H1 (cell line): ENCODE results near the gene RAB38. TPM values are rescaled to one million over a fixed set of nuclear protein-coding genes. Genes with fewer than 3 reads are reported as not detected.

Experiments used
- CTCF ChIA-PET: fragments of 300-600 bp; sonication (Branson Sonifier 250); formaldehyde crosslinking; loops from one replicate; lab custom pipeline; 2021; ENCODE audit not compliant: partially characterized antibody; lab: Charles Lee
- POLR2A ChIA-PET: fragments of 300-600 bp; sonication (Branson Sonifier 250); formaldehyde crosslinking; loops from one replicate; lab custom pipeline; 2021; ENCODE audit warnings: inconsistent platforms; ENCODE audit not compliant: partially characterized antibody; lab: Charles Lee
- DNase-seq, 2 experiments: peaks; one replicate each; pipeline versions ENCODE4 v3.0.0 to v3.0.0-alpha.2; 2010 to 2022; ENCODE audit warnings: low spot score in 2 of 2, low read depth in 1 of 2, mixed read lengths in 1 of 2
- FAIRE-seq: peaks from 2 replicates; lab custom pipeline; 2011; peaks lifted over from hg19 to GRCh38; lab: Jason Lieb, UNC
- H2AFZ ChIP-seq: 2 replicates; pipeline ENCODE4 v1.8.1; 2012; ENCODE audit warnings: low read length, inconsistent platforms
- H2AK5ac ChIP-seq: 2 replicates; pipeline ENCODE4 v1.6.1; 2013; ENCODE audit warnings: low read depth, low read length
- H2BK120ac ChIP-seq: replicated peaks from 2 replicates; pipeline ENCODE3; 2013; ENCODE audit warnings: low read depth, low read length, inconsistent platforms
- H2BK12ac ChIP-seq: 2 replicates; pipeline ENCODE4 v1.6.1; 2013; ENCODE audit warnings: low read depth, low read length
- H2BK15ac ChIP-seq: 2 replicates; pipeline ENCODE4 v1.6.1; 2013; ENCODE audit warnings: low read length
- H2BK20ac ChIP-seq: 2 replicates; pipeline ENCODE4 v1.6.1; 2013; ENCODE audit warnings: low read length
- H2BK5ac ChIP-seq: 2 replicates; pipeline ENCODE4 v1.6.1; 2013; ENCODE audit warnings: low read depth, low read length
- H3K14ac ChIP-seq: 2 replicates; pipeline ENCODE4 v1.6.1; 2013; ENCODE audit warnings: inconsistent platforms; ENCODE audit not compliant: insufficient read length
- H3K18ac ChIP-seq: 2 replicates; pipeline ENCODE4 v1.6.1; 2013; ENCODE audit warnings: low read length; ENCODE audit errors: extremely low read depth
- H3K23ac ChIP-seq: 2 replicates; pipeline ENCODE4 v1.6.1; 2013; ENCODE audit warnings: inconsistent platforms; ENCODE audit not compliant: insufficient read length
- H3K23me2 ChIP-seq: 2 replicates; pipeline ENCODE4 v1.6.1; 2013; ENCODE audit warnings: low read depth, low read length
- H3K27ac ChIP-seq: 2 replicates; pipeline ENCODE4 v1.6.1; 2011; ENCODE audit warnings: low read depth, low read length, inconsistent platforms
- H3K27me3 ChIP-seq, 4 experiments: replicated peaks in 1 of 4; 1 replicate in 1 of 4; 2 replicates in 3 of 4; pipeline versions ENCODE4 v1.6.1 to v1.8.1; 2011 to 2013; ENCODE audit warnings: low read length in 3 of 4, mild to moderate bottlenecking in 3 of 4, inconsistent platforms in 2 of 4, mixed read lengths in 2 of 4, moderate library complexity in 1 of 4; ENCODE audit not compliant: control insufficient read depth in 3 of 4, insufficient read depth in 3 of 4; ENCODE audit errors: extremely low read depth in 1 of 4
- H3K36me3 ChIP-seq, 4 experiments: 2 replicates each; pipeline versions ENCODE4 v1.6.1 to v1.8.1; 2011 to 2013; ENCODE audit warnings: mild to moderate bottlenecking in 4 of 4, low read length in 3 of 4, moderate library complexity in 2 of 4, control low read depth in 1 of 4, inconsistent platforms in 1 of 4; ENCODE audit not compliant: insufficient read depth in 4 of 4, control insufficient read depth in 2 of 4
- H3K4ac ChIP-seq: replicated peaks from 2 replicates; pipeline ENCODE3; 2013; ENCODE audit warnings: low read length, low read depth, mixed read lengths, inconsistent platforms; ENCODE audit not compliant: insufficient read length
- H3K4me1 ChIP-seq, 4 experiments: replicated peaks in 1 of 4; 1 replicate in 1 of 4; 2 replicates in 3 of 4; pipeline versions ENCODE4 v1.6.1 to v1.8.1; 2011 to 2013; ENCODE audit warnings: low read length in 3 of 4, inconsistent platforms in 2 of 4, mixed read lengths in 1 of 4; ENCODE audit not compliant: insufficient read depth in 4 of 4, control insufficient read depth in 3 of 4
- H3K4me2 ChIP-seq, 2 experiments: 2 replicates each; pipeline versions ENCODE4 v1.6.1 to v1.8.1; 2011 to 2013; ENCODE audit warnings: low read depth in 2 of 2, low read length in 2 of 2, control low read depth in 1 of 2, inconsistent platforms in 1 of 2, mild to moderate bottlenecking in 1 of 2; ENCODE audit not compliant: insufficient read depth in 1 of 2
- H3K4me3 ChIP-seq, 4 experiments: fragments of 200-600, 300-600 bp in 1 of 4; sonication (generic), shearing (Covaris generic), sonication (Bioruptor Twin) in 1 of 4; 2 replicates each; pipeline versions ENCODE4 v1.5.1 to v1.8.1; 2011 to 2016; ENCODE audit warnings: low read length in 4 of 4, low read depth in 3 of 4, control low read depth in 2 of 4, inconsistent platforms in 2 of 4, mild to moderate bottlenecking in 2 of 4, mixed read lengths in 1 of 4, moderate library complexity in 1 of 4; ENCODE audit not compliant: insufficient read depth in 2 of 4; ENCODE audit errors: extremely low read depth in 1 of 4
- H3K56ac ChIP-seq: replicated peaks from 2 replicates; pipeline ENCODE3; 2013; ENCODE audit warnings: low read depth, mild to moderate bottlenecking, mixed read lengths, low read length, inconsistent platforms; ENCODE audit not compliant: insufficient read length
- H3K79me1 ChIP-seq: 2 replicates; pipeline ENCODE4 v1.6.1; 2013; ENCODE audit warnings: low read depth, low read length, control low read depth
- H3K79me2 ChIP-seq, 2 experiments: 2 replicates each; pipeline versions ENCODE4 v1.6.1 to v1.8.1; 2012 to 2013; ENCODE audit warnings: low read length in 2 of 2, mild to moderate bottlenecking in 2 of 2, inconsistent platforms in 1 of 2; ENCODE audit not compliant: insufficient read depth in 2 of 2, control insufficient read depth in 1 of 2
- H3K9ac ChIP-seq, 4 experiments: replicated peaks in 1 of 4; 1 replicate in 1 of 4; 2 replicates in 3 of 4; pipeline versions ENCODE4 v1.6.1 to v1.8.1; 2011 to 2013; ENCODE audit warnings: low read depth in 3 of 4, low read length in 3 of 4, control low read depth in 2 of 4, mild to moderate bottlenecking in 2 of 4, moderate library complexity in 2 of 4, inconsistent platforms in 1 of 4; ENCODE audit errors: extremely low read depth in 1 of 4
- H3K9me3 ChIP-seq, 2 experiments: 2 replicates each; pipeline versions ENCODE4 v1.6.1 to v1.8.1; 2012 to 2013; ENCODE audit warnings: mild to moderate bottlenecking in 2 of 2, moderate library complexity in 2 of 2, control low read depth in 1 of 2, inconsistent platforms in 1 of 2, low read depth in 1 of 2, low read length in 1 of 2, mixed read lengths in 1 of 2; ENCODE audit not compliant: insufficient read depth in 2 of 2
- H4K20me1 ChIP-seq, 2 experiments: replicated peaks in 1 of 2; 2 replicates each; pipeline versions ENCODE3 to v1.8.1; 2011 to 2013; ENCODE audit warnings: inconsistent platforms in 2 of 2, low read length in 2 of 2, mild to moderate bottlenecking in 1 of 2; ENCODE audit not compliant: insufficient read depth in 2 of 2, control insufficient read depth in 1 of 2
- H4K5ac ChIP-seq: 2 replicates; pipeline ENCODE4 v1.6.1; 2013; ENCODE audit warnings: low read length, low read depth, mixed read lengths, inconsistent platforms; ENCODE audit not compliant: insufficient read length
- H4K8ac ChIP-seq: 2 replicates; pipeline ENCODE4 v1.8.0; 2013; ENCODE audit warnings: mild to moderate bottlenecking, moderate library complexity, low read length, inconsistent platforms; ENCODE audit not compliant: insufficient read depth; ENCODE audit errors: extremely low read depth
- H4K91ac ChIP-seq: replicated peaks from 2 replicates; pipeline ENCODE3; 2013; ENCODE audit warnings: low read length, mixed read lengths, inconsistent platforms; ENCODE audit not compliant: insufficient read length
- CBX8 ChIP-seq: fragments of 300-800, 300-1000 bp; sonication (generic); IDR thresholded peaks from 2 replicates; pipeline ENCODE4 v1.7.1; 2016; ENCODE audit warnings: low read depth, low read length, borderline replicate concordance
- CHD1 ChIP-seq: IDR thresholded peaks from 2 replicates; pipeline ENCODE4 v1.6.1; 2012; ENCODE audit warnings: low read depth, low read length, improper control_type of control experiment
- EGR1 ChIP-seq: IDR thresholded peaks from 2 replicates; pipeline ENCODE4 v1.6.1; 2011; ENCODE audit warnings: low read depth, low read length, borderline replicate concordance
- GTF2F1 ChIP-seq: IDR thresholded peaks from 2 replicates; pipeline ENCODE4 v1.6.1; 2012; ENCODE audit warnings: low read depth, low read length, improper control_type of control experiment, borderline replicate concordance
- HDAC6 ChIP-seq: IDR thresholded peaks from one replicate; pipeline ENCODE4 v1.7.1; 2012; ENCODE audit warnings: low read depth, mild to moderate bottlenecking, inconsistent platforms, low read length, moderate library complexity
- JUND ChIP-seq: IDR thresholded peaks from 2 replicates; pipeline ENCODE4 v1.6.1; 2011; ENCODE audit warnings: mild to moderate bottlenecking, improper control_type of control experiment, low read length
- KDM1A ChIP-seq: fragments of 200-600, 300-600 bp; sonication (generic); IDR thresholded peaks from 2 replicates; pipeline ENCODE4 v1.7.1; 2016; ENCODE audit warnings: mild to moderate bottlenecking, low read length, borderline replicate concordance
- NRF1 ChIP-seq: IDR thresholded peaks from 2 replicates; pipeline ENCODE4 v1.6.1; 2011; ENCODE audit warnings: mild to moderate bottlenecking, low read depth, low read length, improper control_type of control experiment
- RAD21 ChIP-seq, 2 experiments: IDR thresholded peaks in 1 of 2; conservative IDR thresholded peaks in 1 of 2; 2 replicates each; pipeline ENCODE4 v1.6.1; 2011; ENCODE audit warnings: low read depth in 2 of 2, low read length in 2 of 2, improper control_type of control experiment in 1 of 2, inconsistent platforms in 1 of 2, mild to moderate bottlenecking in 1 of 2, moderate library complexity in 1 of 2
- SIRT6 ChIP-seq: IDR thresholded peaks from one replicate; pipeline ENCODE4 v1.7.1; 2012; ENCODE audit warnings: low read length, inconsistent platforms
- TAF1 ChIP-seq: IDR thresholded peaks from 2 replicates; pipeline ENCODE4 v1.6.1; 2011; ENCODE audit warnings: mild to moderate bottlenecking, low read depth, low read length
- TEAD4 ChIP-seq: IDR thresholded peaks from 2 replicates; pipeline ENCODE4 v1.6.1; 2012; ENCODE audit warnings: low read depth, low read length, inconsistent platforms, mixed read lengths
- WGBS, 2 experiments: shearing (Covaris generic) in 1 of 2; methylation state at CpG; one replicate each; pipeline versions ENCODE4 v1.1.6 to v1.1.7; 2013 to 2015; ENCODE audit warnings: low lambda C conversion rate in 2 of 2, mixed read lengths in 2 of 2, inconsistent platforms in 1 of 2, low coverage in 1 of 2, missing lambda C conversion rate in 1 of 2; ENCODE audit not compliant: insufficient replicate concordance in 2 of 2, insufficient coverage in 1 of 2, insufficient read length in 1 of 2; ENCODE audit errors: extremely low coverage in 1 of 2, missing lambda C conversion rate in 1 of 2; 5-methylcytosine and 5-hydroxymethylcytosine counted together
- polyA plus RNA-seq, 7 experiments: library from polyadenylated mRNA; depleted of rRNA in 3 of 7; stranded (reverse) in 5 of 7; unstranded in 2 of 7; fragments of >200 nt in 5 of 7; fragments of 200-250 nt in 2 of 7; gene quantifications; 1 replicate in 5 of 7; 2 replicates in 1 of 7; 4 replicates in 1 of 7; pipeline versions ENCODE4 v1.2.1 to v1.2.3, GENCODE V29; 2011 to 2013; ENCODE audit warnings: missing spikeins in 2 of 7, mixed read lengths in 2 of 7
- total RNA-seq: library from RNA; stranded (reverse); fragmentation: NEBNext Ultra II Directional; extraction: Animal tissue kit (Norgen Biotek cat#: 25700); gene quantifications from 2 replicates; pipeline ENCODE4 v1.2.1, GENCODE V29; 2021
- TF ChIP-seq, protein P1 (sequence below): IDR thresholded peaks from 2 replicates; pipeline ENCODE4 v1.6.1; 2012; ENCODE audit warnings: inconsistent platforms

Gene RAB38
- total and polyA plus RNA-seq, 2 of the 8 experiments (the other 6 are each of a cell fraction or from before 2014, with no cell fraction given) = 15.4 to 16.5 TPM

DNA sequence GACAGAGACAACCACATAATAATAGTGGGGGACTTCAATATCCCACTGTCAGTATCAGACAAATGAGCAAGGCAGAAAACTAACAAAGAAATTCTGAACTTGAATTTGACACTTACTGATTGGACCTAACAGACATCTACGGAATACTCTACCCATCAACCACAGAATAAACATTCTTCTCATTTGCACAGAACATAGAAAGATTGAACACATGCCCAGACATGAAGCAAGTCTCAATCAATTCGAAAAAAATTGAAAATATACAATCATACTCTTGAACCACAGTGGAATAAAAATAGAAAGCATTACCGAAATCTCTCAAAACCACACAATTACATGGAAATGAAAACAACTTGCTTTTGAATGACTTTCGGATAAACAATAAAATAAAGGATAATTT, 17.9 kb downstream of the RAB38 start:
- no peaks in the 10 kb centered on the region for H3K36me3 ChIP-seq
- WGBS, 2 experiments = 88% methylated on average over 4 of the region's 4 CpGs; no CpG with 5 or more reads in 1 of the 2 experiments
- POLR2A ChIA-PET = no interaction called here
- TF ChIP-seq KDM1A = no peak
- no peak for TF ChIP-seq HDAC6
- TF ChIP-seq TAF1 = no peak
- no peak for TF ChIP-seq EGR1
- TF ChIP-seq, protein P1, sequence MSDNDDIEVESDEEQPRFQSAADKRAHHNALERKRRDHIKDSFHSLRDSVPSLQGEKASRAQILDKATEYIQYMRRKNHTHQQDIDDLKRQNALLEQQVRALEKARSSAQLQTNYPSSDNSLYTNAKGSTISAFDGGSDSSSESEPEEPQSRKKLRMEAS = no peak
- no peak for TF ChIP-seq NRF1
- no peak for TF ChIP-seq TEAD4
- TF ChIP-seq RAD21 (IDR thresholded peaks at IDR 0.05 in 1 of 2, conservative IDR thresholded peaks at IDR 0.05 in 1 of 2; ENCODE audit: low read depth in 2 of 2, low read length in 2 of 2) = no peak
- TF ChIP-seq GTF2F1 = no peak
- no peak for TF ChIP-seq CBX8
- no peak for TF ChIP-seq CHD1
- TF ChIP-seq SIRT6 = no peak
- TF ChIP-seq JUND = no peak

More for the DNA sequence above, 17.9 kb downstream of the RAB38 start:
- Histone ChIP-seq H2AFZ (no peak overlapping the region), H4K20me1 (no peaks in the 10 kb centered on the region), H3K79me1 (no peaks in the 10 kb centered on the region), H3K79me2 (peaks cover 0 to 2% of the 10 kb centered on the region in 2 experiments; a peak in 2 of 4 replicates), H3K23me2 (no peaks in the 10 kb centered on the region), H2BK12ac (no peak overlapping the region), H3K27me3 (no peaks in the 10 kb centered on the region), H3K9me3 (peaks cover 11% of the 10 kb centered on the region in 2 experiments), H4K8ac (no peak overlapping the region), H4K91ac (no peak overlapping the region), H3K4me1 (no peaks in the 10 kb centered on the region), H2AK5ac (no peak overlapping the region), H3K23ac (no peak overlapping the region), H3K4ac (no peak overlapping the region), H3K27ac (no peak overlapping the region), H2BK5ac (no peak overlapping the region), H3K4me2 (no peak overlapping the region), H3K9ac (no peak overlapping the region), H2BK15ac (no peak overlapping the region), H2BK20ac (no peak overlapping the region), H3K4me3 (no peak overlapping the region), H3K18ac (no peak overlapping the region), H4K5ac (no peak overlapping the region), H2BK120ac (no peak overlapping the region), H3K56ac (no peak overlapping the region), H3K14ac (no peak overlapping the region)
- CTCF ChIA-PET = no interaction called here
- DNase-seq (no peak), FAIRE-seq (no peak)
